Measurements from ENCODE around the gene MAPK11.

Gene MAPK11

DNA sequence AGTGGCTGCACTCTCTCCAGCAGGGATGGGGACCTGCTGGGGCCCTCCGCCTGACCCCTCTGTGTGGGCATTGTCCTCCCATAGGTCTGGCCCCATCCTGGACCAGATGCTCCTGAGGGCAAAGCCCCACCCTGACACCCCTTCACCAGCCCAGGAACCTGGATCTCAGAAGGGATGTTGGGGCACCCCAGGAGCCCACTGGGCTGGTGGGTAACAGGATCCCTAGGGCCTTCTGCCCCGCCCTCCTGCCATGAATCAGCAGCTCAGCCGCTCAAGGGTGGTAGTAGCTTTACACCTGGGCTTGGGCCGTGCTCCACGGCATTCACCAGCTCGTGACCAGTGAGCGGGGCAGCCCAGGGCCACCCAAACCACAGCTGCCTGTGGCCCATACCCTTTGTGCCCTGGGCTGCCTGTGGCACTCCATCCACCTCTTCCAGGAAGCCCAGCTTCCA lies 7.7 kb downstream of the MAPK11 start:
- DNase-seq (ENCODE audit: low spot score), result no peak

DNA sequence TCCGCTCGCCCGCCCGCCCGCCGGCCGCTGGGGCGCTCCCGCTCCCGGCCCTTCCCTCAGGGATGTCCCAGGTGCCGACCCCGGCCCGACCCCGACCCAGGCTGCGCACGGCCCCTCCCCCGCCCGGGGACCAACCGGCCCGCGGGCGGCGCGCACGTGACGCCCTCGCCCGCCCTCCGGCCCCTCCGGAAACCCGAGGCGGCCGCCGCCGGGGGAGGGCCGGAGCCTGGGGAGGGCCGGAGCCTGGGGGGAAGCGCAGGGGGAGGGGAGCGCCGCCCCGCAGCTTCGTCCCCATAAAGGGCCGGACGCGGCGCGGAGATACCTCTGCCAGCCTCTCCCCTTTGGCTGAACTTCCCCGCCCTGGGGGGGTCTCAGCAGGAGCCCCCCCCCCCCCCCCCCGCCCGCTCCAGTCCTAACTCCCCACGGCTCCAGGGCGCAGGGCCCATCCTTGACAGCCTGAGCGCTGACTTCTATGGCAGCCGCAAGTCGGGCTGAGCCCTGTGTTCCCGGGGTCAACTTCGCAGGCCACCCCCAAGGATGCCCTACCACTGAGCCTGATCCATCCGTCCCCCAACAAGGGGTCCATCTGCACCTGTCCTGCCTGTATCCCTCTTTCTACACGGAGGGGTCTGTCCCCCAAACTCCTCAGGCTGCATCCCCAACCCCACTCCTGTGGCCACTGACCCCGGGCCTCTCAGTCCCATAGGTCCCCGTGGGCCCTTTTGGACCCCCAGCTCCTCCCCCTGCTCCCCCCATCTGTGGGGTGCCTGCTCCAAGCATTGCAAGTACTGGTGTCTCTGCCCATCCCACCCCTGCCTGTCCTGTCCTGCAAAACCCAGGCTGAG lies 8.3 kb downstream of the MAPK11 start, which contains the start of gene MAPK12:
MAPK12 (minus strand) TSS at position 69 of the 845 bp plus-strand sequence. CDS start 174 bp downstream, outside the sequence.
- DNase-seq (ENCODE audit: low spot score), result peak; percentile 65

DNA sequence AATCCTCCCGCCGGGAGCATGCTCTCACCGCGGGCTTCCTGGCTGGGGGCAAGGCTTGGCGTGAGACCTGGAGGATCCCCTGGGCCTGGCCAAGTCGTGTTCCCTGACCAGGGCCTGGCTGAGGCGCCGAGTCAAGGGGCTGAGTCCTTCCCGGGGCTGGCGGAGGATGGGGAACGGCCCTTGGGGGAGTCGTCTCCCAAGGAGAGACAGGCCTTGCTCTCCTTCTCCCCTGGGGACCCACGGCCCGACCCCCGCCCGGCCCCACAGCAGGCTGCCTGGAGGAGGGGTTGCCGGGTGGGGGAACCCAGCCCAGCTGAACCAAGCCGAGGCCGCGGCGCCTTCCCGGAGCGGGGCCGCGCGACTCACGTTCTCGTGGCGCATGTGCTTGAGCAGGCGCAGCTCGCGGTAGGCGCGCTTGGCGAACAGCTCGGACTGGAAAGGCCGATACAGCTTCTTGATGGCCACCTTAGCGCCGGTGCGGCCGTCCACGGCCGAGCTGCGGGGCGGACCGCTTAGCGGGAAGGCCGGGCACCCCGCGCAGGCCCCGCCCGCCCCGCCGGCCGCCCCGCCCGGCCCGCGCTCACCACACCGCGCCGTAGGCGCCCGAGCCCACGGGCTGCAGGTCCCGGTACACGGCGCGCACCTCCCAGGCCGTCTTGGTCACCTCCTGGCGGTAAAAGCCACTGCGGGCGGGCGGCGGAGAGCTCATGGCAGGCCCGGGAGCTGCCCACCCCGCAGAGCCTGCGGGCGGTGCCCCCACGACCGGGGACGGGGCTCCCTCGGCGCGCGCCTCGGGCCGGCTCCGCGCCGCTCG lies 9.2 kb downstream of the MAPK11 start:
- DNase-seq (ENCODE audit: low spot score), result peak; percentile 56

DNA sequence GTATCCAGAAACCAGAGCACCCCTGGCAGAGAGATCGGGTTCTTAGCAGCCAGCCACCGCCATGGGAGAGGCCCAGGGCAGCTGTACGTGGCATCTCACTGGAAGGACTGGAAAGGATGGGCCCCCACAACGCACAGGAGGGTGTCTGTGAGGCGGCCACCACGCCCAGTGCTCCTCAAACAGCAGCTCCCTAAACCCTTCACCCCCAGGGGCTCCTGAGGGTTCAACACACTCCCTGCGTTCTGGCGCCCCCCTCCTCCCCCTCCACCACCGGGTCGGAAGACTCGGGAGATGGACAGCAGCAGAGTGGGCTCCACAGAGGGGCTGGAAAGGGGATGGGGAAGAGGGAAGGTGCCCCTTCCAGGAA lies 9.8 kb downstream of the MAPK11 start:
- no peak for DNase-seq (ENCODE audit: low spot score)

DNA sequence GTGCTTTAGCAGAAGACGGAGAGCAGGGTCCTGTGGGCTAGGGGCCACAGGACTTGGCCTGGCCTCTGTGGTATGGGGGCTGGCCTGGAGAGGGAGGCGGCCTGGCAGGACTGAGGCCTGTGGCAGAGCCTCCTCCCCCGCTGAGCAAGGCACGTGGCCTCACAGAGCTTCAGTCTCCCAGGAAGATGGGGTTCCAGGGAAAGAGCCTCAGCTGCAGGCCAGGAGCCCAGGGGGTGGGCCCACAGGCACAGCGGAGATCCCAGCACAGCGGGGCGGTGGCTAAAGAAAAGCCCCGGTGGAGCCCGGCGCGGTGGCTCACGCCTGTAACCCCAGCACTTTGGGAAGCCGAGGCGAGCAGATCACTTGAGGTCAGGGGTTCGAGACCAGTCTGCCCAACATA lies 10.9 kb downstream of the MAPK11 start:
- no peak for DNase-seq (ENCODE audit: low spot score)

DNA sequence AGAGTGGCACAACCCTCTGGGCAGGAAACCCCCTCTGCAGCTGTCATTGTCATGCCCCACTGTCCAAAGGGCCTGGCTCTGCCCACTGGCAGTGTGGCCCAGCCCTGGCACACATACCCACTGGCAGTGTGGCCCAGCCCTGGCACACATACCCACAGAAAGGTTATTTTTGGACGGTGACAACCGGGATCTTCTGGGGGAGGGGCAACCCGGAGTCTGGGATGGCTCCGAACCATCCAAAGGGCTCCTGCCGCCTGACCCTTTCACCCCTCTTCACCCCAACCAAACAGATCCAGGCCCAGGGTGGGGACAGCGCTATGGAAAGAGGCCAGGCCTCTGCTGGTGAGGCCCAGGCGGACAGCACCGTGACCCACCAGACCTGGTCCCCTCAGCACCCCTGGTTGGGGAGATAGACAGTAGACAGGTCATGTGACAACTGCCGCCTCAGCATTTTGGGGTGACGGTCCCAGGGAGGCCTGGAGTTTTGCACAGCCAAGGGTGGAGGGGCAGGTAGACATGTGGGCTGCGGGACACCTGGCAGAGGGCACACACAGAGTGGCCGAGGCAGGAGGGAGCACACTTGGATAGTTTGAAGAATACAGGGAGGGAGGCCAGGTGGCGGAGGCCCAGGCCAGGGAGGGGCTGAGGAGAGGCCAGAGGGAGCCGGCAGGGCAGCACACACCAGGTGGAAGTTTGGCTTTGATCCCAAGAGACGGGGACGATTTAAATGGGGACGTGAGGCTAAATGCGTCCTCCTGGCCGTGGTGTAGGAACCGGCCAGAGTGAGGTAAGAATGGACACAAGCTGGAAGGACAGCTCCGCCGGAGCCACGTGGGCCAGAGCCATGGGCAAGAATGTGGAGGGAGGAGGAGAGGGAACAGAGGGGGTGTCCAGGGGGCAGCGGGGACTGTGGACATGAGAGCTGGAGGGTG lies 11.6 kb downstream of the MAPK11 start:
- DNase-seq (ENCODE audit: low spot score), result no peak

DNA sequence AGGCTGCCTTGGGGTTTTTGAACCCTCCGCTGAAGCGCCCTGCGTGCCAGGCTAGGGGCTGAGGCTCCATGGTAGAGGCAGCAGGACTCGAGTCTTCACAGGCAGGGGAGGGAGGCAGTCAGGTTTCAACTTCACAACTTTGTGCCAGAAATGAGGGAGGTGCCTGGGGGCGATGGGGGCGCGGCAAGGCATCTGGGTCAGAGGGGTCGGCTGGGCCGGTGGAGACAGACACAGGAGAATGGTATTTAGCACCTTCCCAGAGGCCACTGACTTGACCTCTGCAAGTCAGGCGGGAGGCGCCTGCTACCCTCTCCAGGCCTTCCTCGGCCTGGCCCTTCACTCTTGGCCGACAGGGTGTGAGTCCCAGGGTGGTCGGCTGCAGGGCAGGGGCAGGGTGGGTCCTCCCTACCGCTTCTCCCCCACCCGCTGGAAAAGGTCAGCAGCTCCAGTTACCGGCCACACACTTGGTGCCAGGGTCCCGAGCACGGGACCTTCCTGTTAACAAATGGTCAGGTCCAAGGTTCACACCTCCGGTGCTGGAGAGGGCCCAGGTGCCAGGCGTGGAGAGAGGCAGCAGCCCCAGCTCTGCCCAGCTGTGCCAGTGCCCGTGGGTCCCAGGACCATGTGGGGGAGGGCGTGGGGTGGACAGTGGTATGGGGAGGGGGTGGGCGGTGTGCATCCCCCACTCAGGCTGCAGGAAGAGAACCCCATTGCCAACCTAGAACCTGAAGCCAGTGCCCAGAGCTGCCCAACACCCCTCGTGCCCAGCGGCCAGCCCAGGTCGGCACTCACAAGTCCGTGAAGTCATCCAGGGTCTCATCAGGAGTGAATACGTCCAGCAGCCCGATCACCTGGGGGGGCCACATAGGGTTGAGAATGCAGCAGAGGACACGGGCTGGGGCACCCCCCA lies 12.5 kb downstream of the MAPK11 start:
- no peak for DNase-seq (ENCODE audit: low spot score)

DNA sequence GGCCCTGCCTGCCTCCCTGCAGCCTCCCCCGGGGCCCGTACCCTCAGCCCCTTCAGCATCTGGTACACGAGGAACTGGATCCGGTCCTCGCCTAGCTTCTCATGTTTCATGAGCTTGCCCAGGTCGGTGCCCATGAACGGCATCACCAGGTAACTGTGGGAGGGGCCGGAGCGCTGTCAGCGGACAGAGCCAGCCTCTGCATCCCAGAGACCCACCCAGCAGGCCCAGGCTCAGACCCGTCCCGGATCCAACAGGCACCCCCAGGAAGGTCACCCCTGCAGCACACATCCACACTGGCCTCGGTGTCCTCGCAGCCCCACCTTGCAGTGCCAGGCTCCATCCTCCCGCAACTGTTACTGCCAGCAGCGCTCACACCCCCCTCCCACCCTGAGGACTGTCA lies 13.1 kb downstream of the MAPK11 start:
- DNase-seq (ENCODE audit: low spot score), result no peak

DNA sequence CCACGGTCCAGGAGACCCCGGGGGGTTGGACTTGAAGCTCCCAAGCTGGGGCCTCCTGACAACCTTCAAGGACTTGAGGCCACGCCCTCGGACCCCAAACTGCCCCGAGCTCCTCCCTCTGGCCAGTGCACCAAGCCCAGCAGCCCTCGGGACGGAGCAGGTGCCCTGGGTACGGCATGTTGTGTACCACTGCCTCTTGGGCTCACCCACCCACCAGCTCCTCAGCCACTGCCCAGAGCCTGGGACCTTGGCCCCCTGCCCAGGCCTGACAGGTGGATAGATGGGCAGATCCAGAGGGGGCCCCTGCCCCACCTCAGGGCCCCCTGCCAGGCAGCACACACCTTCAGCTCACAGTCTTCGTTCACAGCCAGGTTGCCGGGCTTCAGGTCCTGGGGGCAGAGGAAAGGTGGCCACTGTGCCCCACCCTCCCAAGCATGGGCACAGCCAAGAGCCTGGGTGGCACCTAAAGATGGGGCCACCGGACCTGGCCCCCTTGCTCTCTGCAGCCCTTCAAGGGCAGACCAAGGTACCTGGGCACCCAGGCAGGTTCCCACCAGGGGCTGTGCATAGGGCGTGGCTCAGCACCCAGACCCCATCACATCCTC lies 13.8 kb downstream of the MAPK11 start:
- DNase-seq (ENCODE audit: low spot score), result no peak

DNA sequence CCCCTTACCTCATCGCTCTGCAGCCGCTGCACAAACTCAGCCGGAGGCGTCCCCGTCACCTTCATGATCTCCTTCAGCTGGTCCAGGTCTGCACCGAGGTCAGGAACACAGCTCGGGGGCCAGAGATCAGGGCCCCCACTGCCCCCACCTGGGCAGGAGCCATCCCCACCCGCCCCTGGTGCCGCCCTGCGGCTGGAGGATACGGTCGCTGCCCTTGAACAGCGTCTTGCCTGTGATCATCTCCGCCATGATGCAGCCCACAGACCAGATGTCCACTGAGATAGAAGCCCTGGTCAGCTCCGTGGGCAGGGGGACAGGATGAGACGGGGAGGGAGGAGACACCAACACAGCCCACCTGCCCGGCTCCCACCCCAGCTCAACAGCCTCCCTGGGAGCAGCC lies 14.6 kb downstream of the MAPK11 start:
- DNase-seq (ENCODE audit: low spot score), result no peak

DNA sequence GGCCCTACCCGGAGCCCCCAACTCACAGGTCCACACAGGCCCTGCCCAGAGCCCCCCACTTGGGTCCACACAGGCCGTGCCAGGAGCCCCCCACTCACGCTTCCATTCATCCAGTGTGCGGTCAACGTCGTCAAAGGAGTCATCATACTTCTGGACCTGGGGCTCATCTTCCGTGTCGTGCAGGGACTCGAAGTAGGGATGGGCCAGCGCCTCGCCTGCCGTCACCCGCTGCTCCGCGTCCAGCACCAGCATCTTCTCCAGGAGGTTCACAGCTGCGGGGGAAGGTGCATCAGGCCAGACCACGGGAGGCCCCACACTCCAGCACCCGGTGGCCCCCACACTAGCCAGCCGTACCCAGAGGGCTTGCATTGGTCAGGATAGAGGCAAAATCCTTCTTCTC lies 15.1 kb downstream of the MAPK11 start:
- DNase-seq (ENCODE audit: low spot score), result no peak

DNA sequence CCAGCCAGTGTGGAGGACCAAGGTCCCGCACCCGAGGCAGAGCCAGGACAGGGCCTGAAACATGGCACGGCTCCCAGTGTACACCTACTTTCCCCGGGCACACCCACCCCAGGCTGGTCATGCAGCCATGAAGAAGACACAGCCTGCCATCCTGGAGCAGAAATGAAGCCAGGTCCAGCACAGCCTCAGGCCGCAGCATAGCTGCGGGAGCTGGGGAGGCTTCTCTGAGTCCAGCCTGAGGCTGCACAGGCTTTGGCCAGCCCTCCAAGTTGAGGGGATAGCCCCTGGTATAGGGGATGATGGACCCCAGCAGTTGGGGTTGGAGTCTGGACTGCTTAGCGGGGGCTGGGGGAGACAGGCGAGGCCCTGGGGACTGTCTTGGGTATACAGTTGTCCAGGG lies 16.2 kb downstream of the MAPK11 start:
- no peak for DNase-seq (ENCODE audit: low spot score)

DNA sequence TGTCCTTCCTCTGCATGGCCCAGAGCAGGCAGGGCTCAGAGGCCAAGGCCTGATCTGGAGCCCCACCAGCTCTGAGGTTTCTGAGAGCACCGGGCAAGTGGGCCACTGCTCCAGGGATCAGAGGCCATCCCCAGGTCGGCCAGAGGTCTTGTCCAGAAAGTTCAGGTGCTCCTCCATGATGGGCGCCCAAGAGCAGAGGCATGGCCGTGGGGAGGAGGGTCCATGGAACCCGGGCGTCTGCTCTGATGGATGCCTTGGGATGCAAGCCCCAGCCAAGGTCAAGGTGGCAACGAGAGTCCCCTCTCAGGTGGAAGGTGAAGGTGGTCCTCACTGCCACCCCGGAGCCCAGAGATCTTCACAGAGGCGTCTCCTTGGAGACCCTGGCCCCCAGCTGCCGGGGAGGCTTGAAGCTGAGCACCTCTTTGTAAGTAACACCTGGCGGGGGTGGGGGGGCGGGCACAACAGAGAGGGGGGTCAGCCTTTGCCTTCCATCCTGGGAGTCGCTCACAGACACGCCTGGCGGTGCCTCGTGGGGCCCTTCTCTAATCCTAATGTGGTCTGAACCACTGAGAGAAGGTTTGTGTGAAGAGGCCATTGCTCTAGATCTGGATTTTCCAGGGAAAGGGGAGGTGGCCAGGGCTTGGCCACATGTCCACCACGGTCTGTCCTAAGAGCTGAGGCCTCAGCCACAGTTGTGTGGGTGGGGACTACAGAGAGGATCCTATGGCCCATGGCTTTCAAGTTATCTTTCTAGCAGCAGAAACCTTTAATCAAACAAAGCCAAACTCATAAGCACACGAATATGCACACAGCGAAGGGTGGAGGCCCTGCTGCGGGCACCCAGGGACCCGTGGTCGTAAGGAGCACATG lies 16.9 kb downstream of the MAPK11 start:
- DNase-seq (ENCODE audit: low spot score), result no peak

DNA sequence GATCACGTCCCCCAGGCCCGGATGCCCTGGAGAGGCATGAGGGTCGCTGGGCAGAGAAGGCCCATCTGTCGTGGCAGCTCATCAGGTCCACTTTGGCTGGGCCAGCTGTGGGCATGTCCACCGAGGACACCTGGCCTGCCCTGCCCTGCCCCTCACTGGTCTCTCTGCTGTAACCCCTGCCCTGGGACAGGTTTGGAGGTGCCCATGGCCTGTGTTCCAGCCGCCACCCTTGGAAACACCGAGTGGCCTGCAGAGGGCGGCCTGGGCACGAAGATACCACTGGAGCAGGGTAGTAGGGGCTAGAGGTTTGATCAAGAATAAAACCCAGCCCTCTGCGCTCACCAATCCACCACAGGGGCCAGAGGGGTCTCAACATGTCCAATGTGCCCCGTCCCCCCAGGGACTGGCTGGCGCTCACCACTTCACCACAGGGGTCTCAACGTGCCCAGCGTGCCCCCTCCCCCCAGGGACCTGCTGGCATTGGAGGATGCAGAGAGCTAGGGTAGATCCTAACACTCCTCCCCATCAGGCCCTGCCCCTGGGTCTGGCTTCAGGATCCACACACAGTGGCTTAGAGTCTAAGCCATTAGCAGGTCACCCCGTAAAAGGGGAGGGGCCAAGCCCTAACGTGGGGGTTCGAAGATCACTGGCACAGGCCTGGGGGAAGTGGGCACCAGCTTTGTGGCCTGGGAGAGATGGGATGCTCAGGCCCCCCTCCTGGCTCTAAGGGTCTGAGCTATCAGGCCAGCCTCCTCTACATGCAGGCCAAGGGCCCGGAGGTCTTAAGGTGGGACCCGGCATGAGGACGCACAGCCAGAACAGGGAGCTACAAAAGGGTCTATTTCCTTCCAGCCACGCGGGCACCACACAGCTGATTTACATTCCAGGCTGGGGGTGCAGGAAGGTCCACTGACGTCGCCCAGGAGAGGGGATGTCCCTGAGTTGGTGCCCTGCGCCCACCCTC lies 17.8 kb downstream of the MAPK11 start:
- peak; percentile 56 for DNase-seq (ENCODE audit: low spot score)

DNA sequence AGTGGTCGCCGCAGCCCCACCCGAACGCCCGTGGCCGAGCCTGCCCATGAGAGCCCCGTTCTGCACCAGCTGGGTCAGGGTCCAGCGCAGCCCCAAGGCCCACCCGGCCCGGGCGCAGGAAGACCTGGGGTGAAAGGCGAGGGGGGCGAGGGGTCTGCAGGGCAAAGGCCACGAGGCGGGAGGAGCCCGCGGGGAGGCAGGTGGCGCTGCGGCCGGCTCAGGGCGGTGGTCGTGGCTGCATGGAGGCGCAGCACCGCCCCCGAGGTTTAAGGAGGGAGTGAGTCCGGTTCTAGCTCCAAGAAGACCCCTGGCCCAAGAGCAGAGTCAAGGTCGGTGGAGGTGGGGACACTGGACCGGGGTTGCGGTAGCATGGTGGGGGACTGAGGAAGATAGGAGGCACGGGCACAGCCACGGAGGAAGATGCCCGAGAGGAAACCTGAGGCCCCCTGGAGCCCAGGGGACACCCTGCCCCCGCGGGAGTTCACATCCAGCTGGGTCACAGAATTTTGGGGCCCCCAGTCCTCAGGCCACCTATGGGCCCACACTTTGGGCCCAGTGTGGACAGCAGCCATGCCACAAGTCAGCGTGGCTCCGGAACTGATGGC lies 18.6 kb downstream of the MAPK11 start:
- DNase-seq (ENCODE audit: low spot score), result peak; percentile 54

DNA sequence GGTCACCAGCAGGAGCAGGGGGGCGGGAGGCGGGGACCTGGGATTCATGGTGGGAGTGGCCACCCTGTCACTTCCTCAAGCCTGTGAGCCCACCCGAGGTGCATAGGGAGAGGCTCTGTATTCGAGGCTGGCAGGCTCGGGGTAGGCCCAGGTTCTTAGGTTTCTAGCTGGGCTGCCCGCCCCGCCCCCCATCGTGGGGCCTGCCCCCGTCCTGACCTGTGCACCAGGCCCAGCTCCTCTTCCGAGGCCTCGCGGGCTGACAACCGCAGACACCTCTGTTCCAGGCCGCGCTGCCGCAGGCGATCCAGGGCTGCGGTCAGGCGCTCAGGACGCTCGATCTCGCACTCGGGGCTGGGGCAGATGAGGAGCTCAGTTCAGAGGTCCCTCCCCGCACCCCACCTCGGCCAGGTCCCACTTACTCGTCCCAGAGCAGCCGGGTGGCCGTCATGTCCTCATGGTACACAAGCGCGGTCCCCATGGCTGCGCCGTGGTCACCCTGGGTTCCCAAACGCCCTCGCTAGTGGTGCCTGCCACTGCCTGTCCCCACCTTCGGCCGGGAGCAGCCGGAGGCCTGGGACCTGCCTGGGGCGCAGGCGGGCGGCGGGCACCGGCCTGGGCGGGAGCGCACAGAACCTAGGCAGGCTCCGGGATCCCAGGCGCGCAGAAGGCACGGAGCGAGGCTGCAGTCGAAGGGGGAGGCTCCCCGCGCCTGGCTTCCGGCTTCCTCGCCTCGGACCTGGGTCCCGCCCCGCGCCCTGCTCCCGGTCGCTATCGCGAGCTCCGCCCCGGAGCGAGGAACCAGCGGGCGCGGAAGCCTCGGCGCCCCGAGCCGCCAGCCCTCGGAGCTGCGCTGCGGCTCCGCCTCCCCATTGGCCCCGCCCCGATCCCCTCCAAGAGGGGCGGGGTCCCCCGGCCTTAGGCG lies 19.4 kb downstream of the MAPK11 start, which contains the start of gene HDAC10:
HDAC10 (minus strand) TSS at position 711 of the 922 bp plus-strand sequence; CDS start at position 478, 233 bp downstream.
- DNase-seq (ENCODE audit: low spot score), result peak; percentile 84

Measured in SK-N-DZ (cell line).